Activated T-cell treated with anti-CD3 and anti-CD28 coated beads, Interleukin-2, amount 50 U/mL, for 1 hour (primary cell): ENCODE measurements around the gene ST3GAL5.
"Not testable (repeated sequence)": the region's sequence is repeated elsewhere in the genome, so short reads cannot be mapped to it uniquely, and the experiment has no call there.

ENCODE experiments used
- DNase-seq: peaks from one replicate; pipeline ENCODE4 v3.0.0-alpha.2; 2020

The ST3GAL5 gene

GRCh38 chr2:85892216-85892944, 3.6 kb upstream of the ST3GAL5 start:
- no peak for DNase-seq

GRCh38 chr2:85890522-85891176, 1.9 kb upstream of the ST3GAL5 start:
- DNase-seq: no peak

- no peak for DNase-seq
These were observed 964 bp upstream of the ST3GAL5 start for GRCh38 chr2:85889627-85890281.

DNA sequence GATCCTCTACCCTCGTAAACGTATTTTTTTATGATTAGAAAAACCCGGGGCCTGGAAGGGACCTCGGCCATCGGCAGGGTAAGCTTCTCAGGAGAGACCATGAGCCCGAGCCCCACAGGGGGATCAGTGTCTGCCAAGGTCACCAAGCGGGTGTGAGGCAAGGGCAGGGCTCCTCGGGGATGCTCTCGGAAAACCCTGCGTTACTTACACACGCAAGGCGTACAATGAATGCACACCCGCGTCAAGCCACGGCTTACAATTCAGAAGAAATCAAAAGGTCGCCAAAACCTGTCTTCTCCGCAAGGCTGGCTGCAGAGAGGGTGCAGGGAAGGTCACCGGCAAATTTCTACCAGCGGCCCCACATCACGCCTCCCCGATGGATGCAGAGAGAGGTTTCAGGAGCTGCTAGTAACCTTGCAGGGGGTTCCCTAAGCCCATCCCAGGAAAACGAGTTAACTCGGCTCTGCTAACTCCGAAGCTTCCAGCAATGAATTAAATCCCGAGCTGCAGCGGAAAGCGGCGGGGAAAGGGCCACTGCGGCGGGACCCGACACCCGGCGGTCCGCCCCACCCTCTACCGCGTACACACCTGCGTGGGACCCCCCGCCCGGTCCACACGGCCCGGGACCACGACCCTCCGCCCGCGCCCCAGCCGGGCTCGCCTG, 638 bp downstream of the ST3GAL5 start:
- DNase-seq: peak; percentile 55

DNA sequence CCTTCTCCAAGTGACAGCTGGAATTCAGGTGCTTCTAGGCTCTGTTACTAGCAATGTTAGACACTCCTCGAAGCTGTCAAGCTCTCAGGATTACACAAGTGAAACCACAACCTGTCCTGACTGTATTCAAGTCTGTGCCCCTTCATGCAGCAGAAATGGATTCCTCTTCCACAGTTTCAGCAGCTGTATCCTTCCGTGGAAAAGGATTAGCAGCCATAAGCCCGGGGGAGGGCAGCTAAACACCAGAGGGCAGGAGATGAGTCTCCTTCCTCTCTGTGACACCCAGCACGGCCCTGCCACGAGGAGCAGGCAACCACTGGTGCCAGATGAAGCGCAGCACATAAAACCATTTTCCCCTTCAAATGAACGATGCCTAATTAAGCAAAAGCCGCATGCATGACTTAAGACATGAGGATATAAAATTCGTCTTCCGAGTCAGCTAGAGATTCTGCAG, 1.2 kb downstream of the ST3GAL5 start:
- DNase-seq: peak; percentile 65

- DNase-seq: peak; percentile 54
These were observed 2.2 kb downstream of the ST3GAL5 start for GRCh38 chr2:85886590-85886989.

- no peak for DNase-seq
These were observed 2.6 kb downstream of the ST3GAL5 start for GRCh38 chr2:85886141-85886540.

- DNase-seq: not testable (repeated sequence)
These were observed 7.0 kb downstream of the ST3GAL5 start for GRCh38 chr2:85881781-85882180.

DNA sequence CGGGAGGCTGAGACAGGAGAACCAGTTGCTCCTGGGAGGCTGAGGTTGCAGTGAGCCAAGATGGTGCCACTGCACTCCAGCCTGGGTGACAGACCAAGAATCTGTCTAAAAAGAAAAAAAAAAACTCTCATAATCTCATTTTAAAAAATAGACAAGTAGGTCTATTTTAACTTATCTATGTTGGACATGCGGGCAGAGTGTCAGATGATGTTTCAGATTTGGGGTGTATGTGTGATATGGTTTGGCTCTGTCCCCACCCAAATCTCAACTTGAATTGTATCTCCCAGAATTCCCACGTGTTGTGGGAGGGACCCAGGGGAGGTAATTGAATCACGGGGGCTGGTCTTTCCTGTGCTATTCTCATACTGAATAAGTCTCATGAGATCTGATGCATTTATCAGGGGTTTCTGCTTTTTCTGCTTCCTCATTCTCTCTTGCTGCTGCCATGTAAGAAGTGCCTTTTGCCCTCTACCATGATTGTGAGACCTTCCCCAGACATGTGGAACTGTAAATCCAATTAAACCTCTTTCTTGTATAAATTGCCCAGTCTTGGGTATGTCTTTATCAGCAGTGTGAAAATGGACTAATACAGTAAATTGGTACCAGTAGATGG, 8.0 kb downstream of the ST3GAL5 start:
- DNase-seq: not testable (repeated sequence)

GRCh38 chr2:85878719-85879370, 9.9 kb downstream of the ST3GAL5 start:
- DNase-seq: no peak

DNA sequence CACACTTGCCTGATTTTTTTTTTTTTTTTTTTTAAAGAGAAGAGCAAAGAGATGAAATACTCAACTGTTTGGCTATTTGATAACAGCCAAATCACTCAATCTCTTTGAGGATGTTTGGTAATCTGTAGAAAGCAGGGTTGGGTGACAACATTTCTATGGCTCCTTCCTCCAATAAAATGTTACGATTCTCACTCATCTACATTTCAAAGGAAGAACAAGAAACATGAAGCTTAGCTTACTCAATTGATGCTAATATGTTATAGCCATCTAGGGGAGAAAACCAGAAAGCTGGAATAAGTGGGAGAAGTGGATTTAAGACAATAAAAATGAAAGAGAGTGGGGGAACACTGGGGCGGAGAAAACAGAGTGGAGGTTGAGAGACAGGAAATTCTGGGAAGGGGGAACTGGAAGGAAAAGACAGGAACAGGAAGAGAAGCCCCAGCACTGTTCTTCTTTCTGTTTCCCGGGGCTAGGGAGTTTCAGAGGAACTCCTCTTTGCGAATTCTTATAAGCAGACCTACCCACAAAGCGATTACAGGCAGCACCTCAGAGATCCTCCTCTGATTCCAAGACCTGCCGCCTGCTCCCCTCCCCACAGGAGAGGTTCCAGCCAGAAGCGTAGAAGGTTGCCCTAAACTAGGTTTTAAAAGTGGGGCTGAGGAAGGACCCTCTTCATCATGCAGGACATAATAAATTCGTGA, 13.3 kb downstream of the ST3GAL5 start:
- no peak for DNase-seq

GRCh38 chr2:85873679-85874078, 15.1 kb downstream of the ST3GAL5 start:
- DNase-seq: no peak

DNA sequence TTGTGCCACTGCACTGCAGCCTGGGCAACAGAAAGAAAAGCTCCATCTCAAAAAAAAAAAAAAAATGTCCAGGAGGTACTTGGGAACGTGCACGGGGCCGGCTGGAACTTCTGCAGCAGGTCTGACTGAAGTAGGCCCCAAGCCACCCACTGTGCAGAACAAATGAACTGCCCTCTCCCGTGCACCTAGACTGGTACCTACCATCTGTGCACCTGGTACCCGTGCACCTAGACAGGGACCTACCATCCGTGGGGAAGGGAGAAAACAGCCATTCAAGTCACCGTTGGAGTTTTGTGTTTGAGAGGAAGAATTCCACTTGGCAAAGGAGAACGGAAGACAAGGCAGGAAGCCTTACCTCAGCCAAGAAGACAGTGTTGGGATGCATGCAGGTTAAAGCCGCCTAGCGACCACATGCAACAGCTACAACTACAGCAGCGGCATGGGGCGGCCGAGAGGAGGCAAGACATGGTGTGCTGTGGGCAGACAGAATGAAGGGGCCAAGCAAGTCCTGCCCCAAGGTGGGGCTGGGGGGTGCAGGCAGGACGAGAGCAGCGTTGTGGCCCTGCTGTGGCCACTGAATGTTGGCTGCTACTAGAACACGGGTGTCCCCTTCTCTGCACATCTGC, 16.1 kb downstream of the ST3GAL5 start:
- no peak for DNase-seq

DNA sequence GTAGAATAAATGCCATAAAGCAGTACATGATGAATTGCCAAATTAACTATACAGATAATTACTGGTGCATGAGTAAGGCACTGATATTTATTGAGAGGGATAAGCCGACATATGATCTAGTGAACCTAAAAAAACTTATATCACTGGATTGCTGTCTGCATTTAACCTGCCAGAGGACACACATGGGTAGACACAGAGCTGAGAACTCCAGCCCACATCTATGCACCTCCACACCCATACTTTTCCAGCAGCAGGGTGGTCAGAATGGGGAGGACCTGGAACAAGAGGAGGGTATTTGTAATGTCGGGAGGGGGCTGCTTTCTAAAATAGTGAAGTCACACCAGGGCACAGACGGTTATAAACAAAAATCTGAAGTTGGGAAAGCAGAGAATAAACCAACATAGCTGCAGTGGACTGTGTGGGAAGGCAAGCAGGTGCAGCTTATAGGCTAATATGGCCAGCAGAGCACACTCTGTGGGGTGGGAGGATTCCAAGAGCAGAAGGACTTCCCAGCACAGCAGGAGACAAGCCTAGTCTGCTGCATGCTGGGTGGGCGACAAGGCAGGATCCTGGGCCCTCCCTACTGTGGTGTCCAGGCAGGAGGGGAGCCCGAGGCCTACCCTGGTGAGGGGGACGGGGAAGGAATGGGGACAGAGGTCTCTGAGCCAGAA, 17.2 kb downstream of the ST3GAL5 start:
- no peak for DNase-seq

DNA sequence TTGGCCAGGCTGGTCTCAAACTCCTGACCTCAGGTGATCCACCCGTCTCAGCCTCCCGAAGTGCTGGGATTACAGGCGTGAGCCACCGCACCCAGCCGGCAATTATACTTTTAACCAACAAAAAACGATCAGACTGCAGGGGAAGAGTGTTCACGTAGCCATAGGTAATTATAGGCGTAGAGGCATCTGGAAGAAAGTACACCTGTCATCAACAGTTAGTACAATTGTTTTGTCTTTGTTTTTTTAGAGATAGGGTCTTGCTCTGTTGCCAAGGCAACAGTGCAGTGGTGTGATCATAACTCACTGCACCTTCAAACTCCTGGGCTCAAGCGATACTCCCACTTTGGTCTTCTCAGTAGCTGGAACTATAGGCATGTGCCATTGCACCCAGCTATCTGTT, 20.0 kb downstream of the ST3GAL5 start:
- no peak for DNase-seq

DNA sequence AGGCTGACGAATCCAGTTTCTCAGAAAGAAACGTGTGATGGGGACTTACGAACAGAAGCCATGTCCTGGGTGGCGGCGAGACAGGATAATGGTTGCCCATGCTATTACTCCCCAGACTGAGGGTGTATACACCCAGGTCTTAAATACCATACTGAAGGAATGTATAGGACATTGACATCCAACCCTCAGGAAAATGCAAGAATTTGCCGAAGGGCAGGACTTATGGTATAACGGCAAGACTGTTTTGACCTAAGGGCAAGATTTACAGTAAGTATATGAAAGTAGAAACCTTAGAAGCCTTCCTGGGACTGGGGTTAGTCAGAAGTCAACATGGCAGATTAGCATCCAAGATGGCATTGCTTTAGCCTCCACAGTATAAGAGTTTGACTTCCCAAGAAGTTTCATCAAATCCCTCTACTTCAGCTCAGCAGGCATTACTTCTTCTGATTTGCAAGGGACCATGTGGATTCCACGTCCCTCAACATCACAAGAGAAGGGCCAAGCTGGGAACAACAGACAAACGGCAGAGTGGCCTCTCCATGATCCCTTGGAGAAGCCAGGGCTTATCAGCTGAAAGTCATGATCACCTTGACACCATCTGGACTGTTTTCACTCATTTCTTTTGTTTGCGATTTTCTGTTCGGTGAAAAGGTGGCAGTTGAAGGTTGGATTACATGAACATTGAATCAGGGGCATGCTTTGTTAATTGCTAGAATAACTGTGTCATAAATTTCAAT, 21.1 kb downstream of the ST3GAL5 start:
- DNase-seq: no peak

DNA sequence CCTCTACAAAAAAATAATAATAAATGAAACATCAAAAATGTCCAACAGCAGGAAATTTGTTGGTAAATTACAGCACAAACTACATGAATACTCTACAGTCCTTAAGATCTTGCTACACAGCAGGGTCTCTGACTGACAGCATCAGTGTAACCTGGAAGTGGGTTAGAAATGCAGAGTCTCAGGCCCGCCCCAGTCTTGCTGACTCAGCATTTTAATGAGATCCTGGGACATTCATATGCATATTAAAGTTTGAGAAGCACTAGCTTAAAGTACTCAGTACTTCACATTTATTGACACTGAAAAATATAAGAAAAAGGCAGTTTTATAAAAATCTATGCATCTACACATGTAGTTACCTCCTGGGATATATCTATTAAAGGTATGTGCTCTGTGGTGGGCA, 21.7 kb downstream of the ST3GAL5 start:
- DNase-seq: no peak

DNA sequence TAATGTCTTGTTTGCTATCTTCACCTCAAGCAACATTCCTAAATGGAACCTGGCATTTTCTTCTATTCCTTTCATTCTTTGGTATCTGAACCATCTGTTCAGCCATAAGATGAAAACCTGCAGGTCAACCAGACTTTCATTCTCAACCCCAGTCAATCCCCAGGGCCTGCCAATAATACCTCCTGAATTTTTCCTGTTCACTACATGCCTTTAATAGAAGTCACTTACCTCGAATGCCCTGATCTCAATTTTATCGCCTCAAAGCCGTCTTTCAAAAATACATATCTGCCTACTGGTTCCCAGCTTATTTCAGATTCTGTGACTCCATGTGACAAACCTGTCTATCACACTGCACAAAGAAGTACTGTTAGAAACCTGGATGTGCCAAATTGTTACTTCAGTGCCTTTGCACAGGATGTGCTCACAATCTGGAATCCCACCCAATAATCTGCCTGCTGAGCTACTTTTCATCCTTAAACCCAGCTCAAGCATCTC, 22.6 kb downstream of the ST3GAL5 start:
- DNase-seq: no peak

DNA sequence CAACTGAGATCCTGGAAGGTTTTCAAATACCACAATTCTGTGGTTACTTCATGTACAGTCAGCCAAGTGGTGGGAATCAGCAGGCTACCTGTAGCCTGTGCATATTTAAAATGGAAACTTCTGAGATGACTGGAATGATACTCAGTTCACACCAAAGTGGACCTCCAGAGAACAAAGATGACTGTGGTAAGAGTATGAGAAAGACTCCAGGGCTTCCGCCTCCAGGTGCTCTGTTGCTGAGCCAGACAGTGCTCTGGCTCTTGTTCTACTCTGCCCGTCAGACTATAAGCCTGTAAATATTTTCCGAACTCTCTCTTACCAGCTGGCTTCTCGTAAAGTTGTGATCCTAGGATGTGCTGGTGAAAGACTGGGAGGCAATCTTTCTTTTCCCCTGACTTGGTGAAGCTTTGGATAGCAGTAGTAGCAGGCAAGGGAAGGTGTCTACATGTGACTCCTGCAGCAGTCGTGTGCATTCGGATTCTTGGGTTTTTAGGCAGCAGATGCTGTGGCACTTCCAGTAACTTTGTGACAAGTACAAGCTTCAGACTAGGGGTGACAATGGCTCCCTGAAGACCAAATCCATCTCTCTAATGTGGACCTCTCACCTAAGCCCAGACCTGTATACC, 23.1 kb downstream of the ST3GAL5 start:
- no peak for DNase-seq
